Measurements from ENCODE around the gene ABRACL. TPM values are rescaled to one million over a fixed set of nuclear protein-coding genes. Genes with fewer than 3 reads are reported as not detected.

The ABRACL gene
- total and polyA plus RNA-seq, 2 donors (not counting 1 experiment from before 2014, with no cell fraction given): 19.7 to 49.8 TPM

DNA sequence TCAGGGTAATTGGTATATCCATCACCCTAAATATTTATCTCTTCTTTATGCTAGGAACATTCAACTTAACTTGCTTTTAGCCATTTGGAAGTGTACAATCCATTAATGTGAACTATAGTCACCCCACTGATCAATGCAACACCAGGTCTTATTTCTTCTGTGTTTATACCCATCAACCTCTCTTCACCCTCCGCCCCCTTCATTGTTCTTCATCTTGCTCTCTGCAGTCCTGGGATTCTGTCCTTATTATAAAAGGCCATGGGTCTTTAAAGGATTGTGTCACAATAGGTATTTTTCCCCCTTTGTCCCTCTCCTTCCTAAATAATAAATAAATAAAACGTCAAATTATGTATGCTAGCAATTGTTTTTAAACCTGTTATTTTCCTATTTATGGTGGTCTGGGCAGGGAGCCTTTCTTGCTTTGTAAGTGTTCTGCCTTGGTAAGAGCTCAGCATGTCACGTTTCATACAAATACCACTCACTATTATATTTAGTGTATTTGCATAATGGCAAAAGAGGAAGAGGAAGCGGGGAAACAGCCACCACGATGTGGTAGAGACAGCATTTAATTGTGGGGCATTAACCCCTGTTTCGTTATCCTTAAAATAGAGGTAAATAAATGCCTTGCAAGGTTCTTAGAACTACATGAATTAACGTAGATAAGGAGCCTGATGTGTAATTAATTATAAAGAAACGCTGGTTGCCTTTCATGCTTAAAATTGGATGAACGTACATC is 1.9 kb downstream of the ABRACL start:
- Histone ChIP-seq H3K9ac (ENCODE audit: insufficient read depth, low read length) (no peak overlapping the region), H4K20me1 (ENCODE audit: control insufficient read depth, extremely low read depth, insufficient read depth, low read length) (no peaks in the 10 kb centered on the region), H3K27me3 (ENCODE audit: control insufficient read depth, insufficient read depth, low read length) (no peaks in the 10 kb centered on the region), H3K9me3 (ENCODE audit: control insufficient read depth, insufficient read depth, low read depth, low read length) (no peaks in the 10 kb centered on the region), H3K4me3 (replicated peaks in 1 of 4; ENCODE audit: control extremely low read depth in 1 of 4, insufficient read depth in 1 of 4, low read depth in 3 of 4, low read length in 4 of 4) (peak overlapping the region in 3 of 4 experiments; percentile 66 to 83 (median 81)), H3K27ac (ENCODE audit: insufficient read depth, low read length) (no peak overlapping the region), H3K4me2 (ENCODE audit: extremely low read depth, insufficient read depth, low read length) (peak overlapping the region; percentile 75), H3K36me3 (ENCODE audit: control insufficient read depth, insufficient read depth, low read length) (no peaks in the 10 kb centered on the region), H3K79me2 (ENCODE audit: control insufficient read depth, insufficient read depth, low read length) (no peaks in the 10 kb centered on the region), H2AFZ (ENCODE audit: low read length) (no peak overlapping the region), H3K4me1 (ENCODE audit: control insufficient read depth, extremely low read depth, insufficient read depth, low read length) (no peaks in the 10 kb centered on the region)
- DNase-seq (ENCODE audit: low read depth in 2 of 2): no peak
- TF ChIP-seq, protein P1, sequence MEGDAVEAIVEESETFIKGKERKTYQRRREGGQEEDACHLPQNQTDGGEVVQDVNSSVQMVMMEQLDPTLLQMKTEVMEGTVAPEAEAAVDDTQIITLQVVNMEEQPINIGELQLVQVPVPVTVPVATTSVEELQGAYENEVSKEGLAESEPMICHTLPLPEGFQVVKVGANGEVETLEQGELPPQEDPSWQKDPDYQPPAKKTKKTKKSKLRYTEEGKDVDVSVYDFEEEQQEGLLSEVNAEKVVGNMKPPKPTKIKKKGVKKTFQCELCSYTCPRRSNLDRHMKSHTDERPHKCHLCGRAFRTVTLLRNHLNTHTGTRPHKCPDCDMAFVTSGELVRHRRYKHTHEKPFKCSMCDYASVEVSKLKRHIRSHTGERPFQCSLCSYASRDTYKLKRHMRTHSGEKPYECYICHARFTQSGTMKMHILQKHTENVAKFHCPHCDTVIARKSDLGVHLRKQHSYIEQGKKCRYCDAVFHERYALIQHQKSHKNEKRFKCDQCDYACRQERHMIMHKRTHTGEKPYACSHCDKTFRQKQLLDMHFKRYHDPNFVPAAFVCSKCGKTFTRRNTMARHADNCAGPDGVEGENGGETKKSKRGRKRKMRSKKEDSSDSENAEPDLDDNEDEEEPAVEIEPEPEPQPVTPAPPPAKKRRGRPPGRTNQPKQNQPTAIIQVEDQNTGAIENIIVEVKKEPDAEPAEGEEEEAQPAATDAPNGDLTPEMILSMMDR (conservative IDR thresholded peaks at IDR 0.05 in 1 of 2, IDR thresholded peaks at IDR 0.05 in 1 of 2; ENCODE audit: low read depth in 1 of 2, low read length in 2 of 2): no peak
- TF ChIP-seq EZH2 (IDR thresholded peaks at IDR 0.05; ENCODE audit: low read length, missing control alignments): no peak

- Histone ChIP-seq H3K4me3 (replicated peaks in 1 of 4; ENCODE audit: control extremely low read depth in 1 of 4, insufficient read depth in 1 of 4, low read depth in 3 of 4, low read length in 4 of 4) (no peak overlapping the region), H3K4me2 (ENCODE audit: extremely low read depth, insufficient read depth, low read length) (no peak overlapping the region)
- DNase-seq (ENCODE audit: low read depth in 2 of 2): peak; percentile 49 to 89
Observed at GRCh38 chr6:139037490-139037889, 8.9 kb downstream of the ABRACL start.

DNA sequence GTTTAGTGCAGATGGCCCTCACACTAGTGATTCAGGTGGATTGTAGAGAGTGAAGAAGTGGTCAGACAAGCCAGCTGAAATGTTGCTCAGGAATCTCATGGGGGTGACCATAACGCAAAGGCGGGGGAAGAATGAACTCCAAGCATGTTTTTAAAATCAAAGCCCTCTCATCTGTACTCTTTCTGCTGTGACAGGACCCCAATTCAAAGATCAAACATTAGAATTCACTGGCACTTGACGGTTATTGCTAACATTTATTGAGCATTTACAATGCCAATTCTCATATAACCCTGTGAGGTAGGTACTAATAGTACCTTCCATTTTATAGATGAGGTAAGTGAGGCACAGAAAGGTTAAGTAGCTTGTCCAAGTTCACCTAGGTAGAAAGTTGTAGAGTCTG is 15.7 kb downstream of the ABRACL start:
- Histone ChIP-seq H3K4me2 (ENCODE audit: extremely low read depth, insufficient read depth, low read length) (no peak overlapping the region), H3K36me3 (ENCODE audit: control insufficient read depth, insufficient read depth, low read length) (no peaks in the 10 kb centered on the region), H3K4me1 (ENCODE audit: control insufficient read depth, extremely low read depth, insufficient read depth, low read length) (no peaks in the 10 kb centered on the region), H3K27ac (ENCODE audit: insufficient read depth, low read length) (no peak overlapping the region), H3K4me3 (replicated peaks in 1 of 4; ENCODE audit: control extremely low read depth in 1 of 4, insufficient read depth in 1 of 4, low read depth in 3 of 4, low read length in 4 of 4) (no peak overlapping the region), H3K9me3 (ENCODE audit: control insufficient read depth, insufficient read depth, low read depth, low read length) (no peaks in the 10 kb centered on the region), H2AFZ (ENCODE audit: low read length) (no peak overlapping the region), H3K27me3 (ENCODE audit: control insufficient read depth, insufficient read depth, low read length) (no peaks in the 10 kb centered on the region), H4K20me1 (ENCODE audit: control insufficient read depth, extremely low read depth, insufficient read depth, low read length) (no peaks in the 10 kb centered on the region), H3K9ac (ENCODE audit: insufficient read depth, low read length) (no peak overlapping the region), H3K79me2 (ENCODE audit: control insufficient read depth, insufficient read depth, low read length) (no peaks in the 10 kb centered on the region)
- DNase-seq (ENCODE audit: low read depth in 2 of 2): no peak
- TF ChIP-seq, protein P1 (conservative IDR thresholded peaks at IDR 0.05 in 1 of 2, IDR thresholded peaks at IDR 0.05 in 1 of 2; ENCODE audit: low read depth in 1 of 2, low read length in 2 of 2): no peak
- no peak for TF ChIP-seq EZH2 (IDR thresholded peaks at IDR 0.05; ENCODE audit: low read length, missing control alignments)

More at GRCh38 chr6:139037490-139037889, 8.9 kb downstream of the ABRACL start:
- Histone ChIP-seq H3K9me3 (ENCODE audit: control insufficient read depth, insufficient read depth, low read depth, low read length) (no peaks in the 10 kb centered on the region), H3K36me3 (ENCODE audit: control insufficient read depth, insufficient read depth, low read length) (no peaks in the 10 kb centered on the region), H3K9ac (ENCODE audit: insufficient read depth, low read length) (no peak overlapping the region), H3K4me1 (ENCODE audit: control insufficient read depth, extremely low read depth, insufficient read depth, low read length) (no peaks in the 10 kb centered on the region), H3K27me3 (ENCODE audit: control insufficient read depth, insufficient read depth, low read length) (no peaks in the 10 kb centered on the region), H4K20me1 (ENCODE audit: control insufficient read depth, extremely low read depth, insufficient read depth, low read length) (no peaks in the 10 kb centered on the region), H2AFZ (ENCODE audit: low read length) (no peak overlapping the region), H3K79me2 (ENCODE audit: control insufficient read depth, insufficient read depth, low read length) (no peaks in the 10 kb centered on the region), H3K27ac (ENCODE audit: insufficient read depth, low read length) (no peak overlapping the region)
- TF ChIP-seq EZH2 (IDR thresholded peaks at IDR 0.05; ENCODE audit: low read length, missing control alignments): no peak
